Retinal pigment epithelial cell (primary cell): ENCODE data around the gene C16orf74.

Experiments used
- DNase-seq: peaks from one replicate; pipeline ENCODE4 v3.0.0-alpha.2; 2010; ENCODE audit warnings: low read depth
- H3K4me3 ChIP-seq: 2 replicates; pipeline ENCODE4 v1.5.1; 2011; ENCODE audit warnings: mild to moderate bottlenecking, low read length, control low read depth, moderate library complexity
- CTCF ChIP-seq: conservative IDR thresholded peaks from 2 replicates; pipeline ENCODE4 v1.5.1; 2011; ENCODE audit warnings: low read depth, low read length, control low read depth, inconsistent platforms

The C16orf74 gene

GRCh38 chr16:85774811-85775210 is 23.9 kb upstream of the C16orf74 start:
- no peak for TF ChIP-seq CTCF
- no peak overlapping the region for H3K4me3 ChIP-seq
- DNase-seq, result no peak

GRCh38 chr16:85774136-85774535 is 23.2 kb upstream of the C16orf74 start:
- H3K4me3 ChIP-seq, result no peak overlapping the region
- DNase-seq, result no peak
- no peak for TF ChIP-seq CTCF

- no peak for TF ChIP-seq CTCF
- H3K4me3 ChIP-seq, result no peak overlapping the region
- no peak for DNase-seq
Measured at GRCh38 chr16:85773044-85773443, 22.1 kb upstream of the C16orf74 start.

- no peak for DNase-seq
- H3K4me3 ChIP-seq, result no peak overlapping the region
- no peak for TF ChIP-seq CTCF
Measured at GRCh38 chr16:85770741-85771140, 19.8 kb upstream of the C16orf74 start.

- no peak for DNase-seq
- no peak for TF ChIP-seq CTCF
- no peak overlapping the region for H3K4me3 ChIP-seq
Measured at GRCh38 chr16:85768199-85768598, 17.3 kb upstream of the C16orf74 start.

- TF ChIP-seq CTCF, result no peak
- no peak overlapping the region for H3K4me3 ChIP-seq
- peak; percentile 71 for DNase-seq
Measured at GRCh38 chr16:85767531-85767930, 16.6 kb upstream of the C16orf74 start.

- no peak for TF ChIP-seq CTCF
- H3K4me3 ChIP-seq, result no peak overlapping the region
- no peak for DNase-seq
Measured at GRCh38 chr16:85765767-85766166, 14.9 kb upstream of the C16orf74 start.
